Neural crest cell (in vitro differentiated cells): ENCODE measurements around the gene LAPTM5. TPM values are rescaled to one million over a fixed set of nuclear protein-coding genes. Genes with fewer than 3 reads are reported as not detected.

Source experiments
- DNase-seq: peaks from one replicate; pipeline ENCODE4 v3.0.0; 2021; ENCODE audit warnings: low read depth, mixed read lengths, low spot score
- H3K27ac Mint-ChIP-seq: one replicate; pipeline ENCODE4 v1.8.0; 2021; ENCODE audit warnings: mild to moderate bottlenecking, mixed read lengths; ENCODE audit not compliant: unreplicated experiment
- H3K27me3 Mint-ChIP-seq: 2 replicates; pipeline ENCODE4 v1.8.0; 2021; ENCODE audit warnings: low read depth, mild to moderate bottlenecking, mixed read lengths
- H3K36me3 Mint-ChIP-seq: 2 replicates; pipeline ENCODE4 v1.8.0; 2021; ENCODE audit warnings: low read depth, mild to moderate bottlenecking, mixed read lengths
- H3K4me1 Mint-ChIP-seq: 2 replicates; pipeline ENCODE4 v1.8.0; 2021; ENCODE audit warnings: mixed read lengths
- H3K4me3 Mint-ChIP-seq: one replicate; pipeline ENCODE4 v1.8.0; 2021; ENCODE audit warnings: mild to moderate bottlenecking, mixed read lengths
- H3K9me3 Mint-ChIP-seq: 2 replicates; pipeline ENCODE4 v1.8.0; 2021; ENCODE audit warnings: mixed read lengths
- total RNA-seq: library from RNA; stranded (reverse); gene quantifications from 2 replicates; pipeline ENCODE4 v1.2.1, GENCODE V29; 2021
- TF ChIP-seq, protein P1 (sequence below): fragments of 200-600 bp; sonication (generic); conservative IDR thresholded peaks from 2 replicates; pipeline ENCODE4 v1.5.0; 2021; ENCODE audit warnings: antibody characterized with exemption, mild to moderate bottlenecking

Gene LAPTM5
- total RNA-seq, 1 donor from 2014 or later, result 1.5 TPM

DNA sequence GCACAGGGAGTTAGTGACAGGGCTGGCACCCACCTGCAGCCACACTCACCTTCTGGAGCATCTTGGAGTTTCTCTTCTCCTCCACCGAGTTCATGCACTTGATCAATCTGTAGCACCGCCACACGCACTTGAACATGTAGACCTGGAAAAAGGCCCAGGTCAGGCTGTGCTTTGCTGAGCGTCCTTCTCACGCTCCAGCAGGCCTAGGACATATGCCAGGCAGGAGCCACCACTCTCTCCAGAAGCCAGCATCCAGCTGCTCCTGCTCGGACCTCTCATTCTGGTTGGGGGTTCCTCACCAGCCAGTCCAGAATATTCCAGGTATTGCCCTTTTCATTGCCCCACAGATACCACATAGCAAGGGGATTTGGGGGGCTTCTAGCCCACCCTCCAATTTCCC, 22.4 kb downstream of the LAPTM5 start:
- Mint-ChIP-seq H3K36me3 (no peaks in the 10 kb centered on the region), H3K4me1 (peaks cover 38% of the 10 kb centered on the region), H3K9me3 (no peaks in the 10 kb centered on the region), H3K27me3 (no peaks in the 10 kb centered on the region), H3K27ac (no peak overlapping the region), H3K4me3 (no peak overlapping the region)
- no peak for DNase-seq
- TF ChIP-seq, protein P1, sequence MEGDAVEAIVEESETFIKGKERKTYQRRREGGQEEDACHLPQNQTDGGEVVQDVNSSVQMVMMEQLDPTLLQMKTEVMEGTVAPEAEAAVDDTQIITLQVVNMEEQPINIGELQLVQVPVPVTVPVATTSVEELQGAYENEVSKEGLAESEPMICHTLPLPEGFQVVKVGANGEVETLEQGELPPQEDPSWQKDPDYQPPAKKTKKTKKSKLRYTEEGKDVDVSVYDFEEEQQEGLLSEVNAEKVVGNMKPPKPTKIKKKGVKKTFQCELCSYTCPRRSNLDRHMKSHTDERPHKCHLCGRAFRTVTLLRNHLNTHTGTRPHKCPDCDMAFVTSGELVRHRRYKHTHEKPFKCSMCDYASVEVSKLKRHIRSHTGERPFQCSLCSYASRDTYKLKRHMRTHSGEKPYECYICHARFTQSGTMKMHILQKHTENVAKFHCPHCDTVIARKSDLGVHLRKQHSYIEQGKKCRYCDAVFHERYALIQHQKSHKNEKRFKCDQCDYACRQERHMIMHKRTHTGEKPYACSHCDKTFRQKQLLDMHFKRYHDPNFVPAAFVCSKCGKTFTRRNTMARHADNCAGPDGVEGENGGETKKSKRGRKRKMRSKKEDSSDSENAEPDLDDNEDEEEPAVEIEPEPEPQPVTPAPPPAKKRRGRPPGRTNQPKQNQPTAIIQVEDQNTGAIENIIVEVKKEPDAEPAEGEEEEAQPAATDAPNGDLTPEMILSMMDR, result no peak

DNA sequence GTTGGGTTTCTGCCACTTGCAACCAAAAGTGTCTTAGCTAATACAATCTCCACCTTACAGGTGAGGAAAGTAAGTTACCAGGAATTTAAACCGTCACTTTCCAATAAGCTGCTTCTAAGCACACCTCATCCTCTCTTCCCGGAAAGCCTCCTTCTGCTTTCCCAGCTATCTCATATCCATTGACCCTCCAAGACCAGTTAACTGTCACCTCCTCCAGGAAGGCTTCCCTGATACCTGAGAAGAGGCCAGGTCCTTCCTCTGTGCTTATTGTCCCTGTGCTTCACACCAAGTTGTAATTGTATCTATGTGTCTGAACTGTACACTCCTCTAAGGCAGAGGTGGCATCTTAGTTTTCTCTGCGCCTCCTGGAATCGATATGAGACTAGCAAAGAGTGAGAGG, 23.0 kb downstream of the LAPTM5 start:
- no peak overlapping the region for H3K27ac Mint-ChIP-seq
- TF ChIP-seq, protein P1, result no peak
- H3K4me3 Mint-ChIP-seq, result no peak overlapping the region
- peaks cover 39% of the 10 kb centered on the region for H3K4me1 Mint-ChIP-seq
- DNase-seq, result no peak
- no peaks in the 10 kb centered on the region for H3K36me3 Mint-ChIP-seq
- H3K27me3 Mint-ChIP-seq, result no peaks in the 10 kb centered on the region
- H3K9me3 Mint-ChIP-seq, result no peaks in the 10 kb centered on the region

DNA sequence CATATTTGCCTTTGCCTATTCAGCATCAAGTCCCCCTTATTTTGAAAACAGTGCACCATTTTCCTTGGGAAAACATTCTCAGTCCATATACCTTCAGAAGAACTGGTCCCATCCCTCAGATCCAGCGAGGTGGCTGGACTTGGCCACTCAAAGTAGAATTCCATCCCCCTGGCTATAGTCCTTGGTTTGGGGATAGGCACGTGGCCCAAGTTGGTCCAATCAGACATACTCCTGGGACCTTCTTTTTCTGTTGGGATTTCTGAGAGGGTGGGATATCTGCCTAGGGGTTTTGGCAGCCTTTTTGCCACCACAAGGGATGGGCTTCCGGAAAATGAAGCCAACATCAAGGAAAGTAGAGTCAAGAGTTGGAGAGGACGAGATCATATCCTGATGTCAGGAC, 23.5 kb downstream of the LAPTM5 start:
- no peaks in the 10 kb centered on the region for H3K9me3 Mint-ChIP-seq
- peaks cover 41% of the 10 kb centered on the region for H3K4me1 Mint-ChIP-seq
- no peaks in the 10 kb centered on the region for H3K36me3 Mint-ChIP-seq
- no peak for DNase-seq
- H3K27me3 Mint-ChIP-seq, result no peaks in the 10 kb centered on the region
- TF ChIP-seq, protein P1, result no peak
- peak overlapping the region; percentile 6 for H3K27ac Mint-ChIP-seq
- H3K4me3 Mint-ChIP-seq, result no peak overlapping the region

DNA sequence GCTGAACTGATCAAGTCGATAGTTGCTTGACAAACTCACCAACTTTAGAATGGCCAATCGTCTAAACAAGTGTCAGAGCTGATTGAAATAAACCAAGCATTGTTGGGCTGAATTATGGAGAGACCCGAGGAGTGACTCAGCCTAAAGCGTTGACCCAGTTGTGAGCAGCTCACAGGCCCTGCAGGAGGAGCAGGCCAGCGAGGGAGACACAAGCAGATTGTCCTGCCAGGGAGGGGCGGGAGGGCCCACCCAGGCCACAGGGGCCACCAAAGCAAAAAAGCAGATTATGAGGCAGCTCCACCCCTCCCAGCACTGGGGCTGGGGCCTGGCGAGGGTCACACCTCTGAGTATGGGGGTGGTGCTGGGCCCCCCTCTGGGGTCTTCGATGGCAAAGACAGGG, 24.1 kb downstream of the LAPTM5 start:
- no peak for DNase-seq
- no peaks in the 10 kb centered on the region for H3K36me3 Mint-ChIP-seq
- H3K4me1 Mint-ChIP-seq, result peaks cover 43% of the 10 kb centered on the region
- H3K27me3 Mint-ChIP-seq, result no peaks in the 10 kb centered on the region
- H3K9me3 Mint-ChIP-seq, result no peaks in the 10 kb centered on the region
- no peak overlapping the region for H3K4me3 Mint-ChIP-seq
- no peak overlapping the region for H3K27ac Mint-ChIP-seq
- TF ChIP-seq, protein P1, result no peak

DNA sequence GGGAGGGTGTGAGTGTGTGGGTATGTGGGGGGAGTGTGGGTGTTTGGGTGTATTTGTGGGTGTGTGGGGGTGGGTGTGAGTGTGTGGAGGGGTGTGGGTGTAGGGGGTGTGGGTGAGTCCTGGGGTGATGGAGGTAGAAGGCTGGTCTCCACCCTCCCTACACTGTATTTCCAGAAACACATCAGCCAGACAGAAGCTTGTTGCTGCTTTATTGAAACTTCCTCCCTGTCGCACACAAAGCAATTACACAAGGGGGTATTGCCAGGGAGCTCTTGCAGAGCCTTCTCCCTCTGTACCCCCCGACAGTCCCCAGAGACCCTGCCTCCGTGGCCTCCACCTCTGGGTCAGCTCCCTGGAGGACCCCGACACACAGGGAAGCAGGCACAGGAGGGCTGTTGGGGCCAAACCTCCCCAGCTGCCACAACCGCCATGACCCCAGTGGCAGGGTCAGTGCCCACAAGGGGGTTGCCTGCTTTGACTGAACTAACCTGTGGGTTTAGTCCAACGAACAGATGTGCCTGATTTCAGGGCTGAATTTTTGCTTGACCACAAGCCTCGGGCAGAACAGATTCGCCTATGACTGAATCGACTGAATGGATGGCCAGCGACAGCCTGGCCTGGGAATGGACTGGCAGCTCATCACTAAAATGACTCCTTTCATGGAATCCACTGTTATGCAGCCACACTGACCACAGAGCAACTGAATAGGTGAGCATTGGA, 25.1 kb downstream of the LAPTM5 start:
- no peak for DNase-seq
- H3K27me3 Mint-ChIP-seq, result no peaks in the 10 kb centered on the region

More for the DNA sequence above, 25.1 kb downstream of the LAPTM5 start:
- Mint-ChIP-seq H3K4me3 (peak overlapping the region; percentile 36), H3K4me1 (peaks cover 52% of the 10 kb centered on the region), H3K9me3 (no peaks in the 10 kb centered on the region), H3K36me3 (no peaks in the 10 kb centered on the region), H3K27ac (peak overlapping the region; percentile 94)
- TF ChIP-seq, protein P1, result no peak
